HFFc6 (cell line): ENCODE results near the gene PRKG1. TPM values are rescaled to one million over a fixed set of nuclear protein-coding genes. Genes with fewer than 3 reads are reported as not detected.
A peak's percentile ranks its signal among the peaks of the same experiment; 100 is the strongest.

Source experiments
- DNase-seq: peaks from one replicate; pipeline ENCODE4 v3.0.0-alpha.2; 2018
- H3K27ac Mint-ChIP-seq: 2 replicates; pipeline ENCODE4 v1.8.0; 2020; ENCODE audit warnings: mild to moderate bottlenecking, mixed read lengths
- H3K27me3 Mint-ChIP-seq: 2 replicates; pipeline ENCODE4 v1.8.0; 2021; ENCODE audit warnings: mild to moderate bottlenecking, moderate library complexity, mixed read lengths; ENCODE audit not compliant: insufficient read depth
- H3K36me3 Mint-ChIP-seq: 2 replicates; pipeline ENCODE4 v1.8.0; 2021; ENCODE audit warnings: low read depth, mixed read lengths
- H3K4me1 Mint-ChIP-seq: 2 replicates; pipeline ENCODE4 v1.8.0; 2020; ENCODE audit warnings: low read depth, mixed read lengths
- H3K4me3 Mint-ChIP-seq: 2 replicates; pipeline ENCODE4 v1.8.0; 2020; ENCODE audit warnings: mild to moderate bottlenecking, moderate library complexity, mixed read lengths
- H3K9me3 Mint-ChIP-seq: 2 replicates; pipeline ENCODE4 v1.8.0; 2020; ENCODE audit warnings: mild to moderate bottlenecking, mixed read lengths
- total RNA-seq, 6 experiments: library from RNA; stranded (reverse); fragmentation: NEBNext Ultra II Directional; extraction: Animal tissue kit (Norgen Biotek cat#: 25700); gene quantifications; 2 replicates in 1 of 6; 3 replicates in 5 of 6; pipeline ENCODE4 v1.2.3, GENCODE V29; 2021
- TF ChIP-seq, protein P1 (sequence below): fragments of 200-600 bp; sonication (generic); IDR thresholded peaks from 2 replicates; pipeline ENCODE4 v1.5.0; 2021; ENCODE audit warnings: antibody characterized with exemption, mild to moderate bottlenecking

Gene PRKG1
- total RNA-seq, 6 experiments from 2014 or later: 9.3 to 10.1 (median 9.8) TPM

DNA sequence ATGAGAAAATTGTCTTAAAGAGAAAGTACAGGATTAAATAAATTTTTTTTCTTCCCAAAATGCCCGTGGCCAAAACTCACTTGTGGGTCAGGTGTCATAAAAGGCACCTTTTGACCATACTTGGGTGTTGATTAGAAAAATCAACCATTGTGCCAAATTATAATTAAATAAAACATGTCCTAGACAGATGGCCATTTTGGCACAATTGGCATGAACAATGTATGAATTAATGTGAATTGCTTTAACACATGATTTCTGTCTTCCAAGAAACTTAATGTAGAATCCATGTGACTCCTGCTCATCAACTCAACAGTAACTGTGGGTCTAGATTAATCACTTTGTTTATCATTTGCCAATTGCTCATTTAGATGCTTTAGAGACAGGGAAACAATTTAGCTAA, 561.1 kb downstream of the PRKG1 start:
- DNase-seq: no peak
- H3K27me3 Mint-ChIP-seq: no peaks in the 10 kb centered on the region
- TF ChIP-seq, protein P1, sequence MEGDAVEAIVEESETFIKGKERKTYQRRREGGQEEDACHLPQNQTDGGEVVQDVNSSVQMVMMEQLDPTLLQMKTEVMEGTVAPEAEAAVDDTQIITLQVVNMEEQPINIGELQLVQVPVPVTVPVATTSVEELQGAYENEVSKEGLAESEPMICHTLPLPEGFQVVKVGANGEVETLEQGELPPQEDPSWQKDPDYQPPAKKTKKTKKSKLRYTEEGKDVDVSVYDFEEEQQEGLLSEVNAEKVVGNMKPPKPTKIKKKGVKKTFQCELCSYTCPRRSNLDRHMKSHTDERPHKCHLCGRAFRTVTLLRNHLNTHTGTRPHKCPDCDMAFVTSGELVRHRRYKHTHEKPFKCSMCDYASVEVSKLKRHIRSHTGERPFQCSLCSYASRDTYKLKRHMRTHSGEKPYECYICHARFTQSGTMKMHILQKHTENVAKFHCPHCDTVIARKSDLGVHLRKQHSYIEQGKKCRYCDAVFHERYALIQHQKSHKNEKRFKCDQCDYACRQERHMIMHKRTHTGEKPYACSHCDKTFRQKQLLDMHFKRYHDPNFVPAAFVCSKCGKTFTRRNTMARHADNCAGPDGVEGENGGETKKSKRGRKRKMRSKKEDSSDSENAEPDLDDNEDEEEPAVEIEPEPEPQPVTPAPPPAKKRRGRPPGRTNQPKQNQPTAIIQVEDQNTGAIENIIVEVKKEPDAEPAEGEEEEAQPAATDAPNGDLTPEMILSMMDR: no peak
- H3K4me3 Mint-ChIP-seq: no peak overlapping the region
- no peaks in the 10 kb centered on the region for H3K9me3 Mint-ChIP-seq
- H3K27ac Mint-ChIP-seq: no peak overlapping the region
- H3K4me1 Mint-ChIP-seq: no peaks in the 10 kb centered on the region
- no peaks in the 10 kb centered on the region for H3K36me3 Mint-ChIP-seq

DNA sequence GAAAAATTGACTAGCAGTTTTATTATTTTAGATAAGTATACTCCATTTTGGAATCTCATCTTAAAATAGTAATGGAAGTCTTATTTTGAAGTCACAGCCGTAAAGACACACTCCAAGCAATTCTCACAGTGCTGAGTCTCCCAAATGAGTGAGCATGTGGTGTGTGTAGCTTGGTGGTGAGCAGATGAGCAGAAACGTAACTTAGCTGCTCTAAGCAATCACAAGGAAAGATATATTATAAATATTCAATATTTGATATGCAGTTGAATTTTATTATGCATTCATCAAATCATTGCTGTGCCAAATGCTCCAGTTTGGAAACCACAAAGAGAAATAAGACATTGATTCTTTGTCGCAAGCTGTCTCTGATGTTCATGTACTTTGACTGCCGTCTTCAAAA, 563.9 kb downstream of the PRKG1 start:
- no peak overlapping the region for H3K4me3 Mint-ChIP-seq

DNA sequence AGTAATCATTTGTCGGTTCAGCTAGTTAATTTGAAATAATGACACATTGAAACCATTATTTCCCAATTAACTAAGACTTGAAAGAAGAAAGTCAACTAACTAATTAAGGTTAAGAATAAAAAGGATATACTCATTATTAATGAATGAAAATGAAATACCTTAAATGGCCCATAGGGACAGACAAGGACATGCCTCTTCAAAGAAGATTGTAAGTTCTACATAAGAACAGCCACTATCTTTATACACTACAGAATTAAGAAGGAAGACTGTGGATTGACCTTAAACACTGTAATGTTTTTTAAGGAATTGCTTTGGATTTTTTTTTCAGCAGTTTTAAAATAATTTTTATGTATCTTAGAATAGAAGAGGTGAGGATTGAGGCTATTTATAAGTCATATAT, 564.5 kb downstream of the PRKG1 start:
- TF ChIP-seq, protein P1: peak; percentile 41; the same call in 1 of the 2 replicates
- H3K4me1 Mint-ChIP-seq: no peaks in the 10 kb centered on the region
- no peaks in the 10 kb centered on the region for H3K27me3 Mint-ChIP-seq

More for the DNA sequence above, 563.9 kb downstream of the PRKG1 start:
- no peaks in the 10 kb centered on the region for H3K9me3 Mint-ChIP-seq
- TF ChIP-seq, protein P1: no peak
- no peaks in the 10 kb centered on the region for H3K27me3 Mint-ChIP-seq
- no peaks in the 10 kb centered on the region for H3K4me1 Mint-ChIP-seq
- no peaks in the 10 kb centered on the region for H3K36me3 Mint-ChIP-seq
- H3K27ac Mint-ChIP-seq: no peak overlapping the region
- no peak for DNase-seq

DNA sequence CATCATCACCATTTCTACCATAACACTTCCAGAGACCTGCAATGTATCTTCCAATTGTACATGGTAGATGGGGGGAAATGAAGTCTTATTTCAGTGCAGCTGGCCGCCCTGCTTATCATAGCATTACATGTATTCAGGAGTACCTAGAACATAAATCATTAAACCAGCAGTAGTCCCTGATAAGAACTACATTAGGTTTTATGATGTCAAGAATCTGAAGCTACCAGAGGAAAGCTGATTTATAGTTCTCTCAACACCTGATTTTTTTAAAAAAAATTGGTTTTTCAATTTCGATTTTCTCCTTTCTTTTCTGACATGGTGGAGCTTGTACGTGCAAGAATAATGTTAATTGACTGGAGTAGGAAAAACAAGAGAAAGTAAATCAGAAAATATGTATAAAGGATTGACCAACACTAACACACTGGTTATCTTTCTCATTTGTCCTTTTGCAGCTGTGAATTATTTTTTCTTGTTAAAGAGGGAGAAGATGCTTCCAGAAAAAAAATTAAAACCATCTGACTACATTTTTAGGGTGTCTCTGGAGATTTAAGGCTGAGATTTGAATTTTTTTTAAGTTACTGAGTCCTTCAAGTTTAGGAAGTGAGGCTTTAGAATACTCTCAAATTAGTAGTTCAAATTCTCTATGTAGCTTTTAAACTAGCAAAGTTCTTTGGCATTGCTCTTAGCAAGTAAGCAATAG, 566.0 kb downstream of the PRKG1 start:
- Mint-ChIP-seq H3K4me1 (no peaks in the 10 kb centered on the region), H3K4me3 (no peak overlapping the region), H3K36me3 (no peaks in the 10 kb centered on the region), H3K27me3 (no peaks in the 10 kb centered on the region), H3K9me3 (no peaks in the 10 kb centered on the region), H3K27ac (no peak overlapping the region)
- TF ChIP-seq, protein P1: no peak
- DNase-seq: no peak

More for the DNA sequence above, 564.5 kb downstream of the PRKG1 start:
- no peaks in the 10 kb centered on the region for H3K9me3 Mint-ChIP-seq
- H3K36me3 Mint-ChIP-seq: no peaks in the 10 kb centered on the region
- no peak overlapping the region for H3K4me3 Mint-ChIP-seq
- no peak for DNase-seq
- H3K27ac Mint-ChIP-seq: no peak overlapping the region

DNA sequence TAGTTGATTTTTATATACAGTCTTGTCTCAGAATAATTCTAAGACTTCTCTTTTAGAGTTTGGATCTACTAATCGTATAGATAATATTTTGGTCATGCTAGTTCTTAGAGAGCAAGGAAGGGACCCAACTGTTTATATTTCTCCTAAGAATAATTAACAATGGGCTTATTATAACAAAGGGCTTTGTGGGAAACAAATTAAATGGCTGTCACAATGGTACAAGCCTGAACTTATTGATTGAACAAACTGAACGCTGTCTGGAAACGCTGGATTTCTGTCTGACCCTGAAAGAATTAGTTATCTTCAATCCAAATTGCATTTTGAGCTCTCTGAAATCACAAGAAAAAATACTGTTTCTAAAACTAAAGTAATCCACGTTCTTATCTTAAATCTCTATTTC, 568.3 kb downstream of the PRKG1 start:
- H3K36me3 Mint-ChIP-seq: no peaks in the 10 kb centered on the region
- no peak overlapping the region for H3K27ac Mint-ChIP-seq
- TF ChIP-seq, protein P1: no peak
- H3K4me3 Mint-ChIP-seq: no peak overlapping the region
- no peak for DNase-seq
- H3K9me3 Mint-ChIP-seq: no peaks in the 10 kb centered on the region
- no peaks in the 10 kb centered on the region for H3K4me1 Mint-ChIP-seq
- H3K27me3 Mint-ChIP-seq: no peaks in the 10 kb centered on the region
